ENCODE measurements around the gene ZNG1A. TPM values are rescaled to one million over a fixed set of nuclear protein-coding genes. Genes with fewer than 3 reads are reported as not detected.
"Not testable (repeated sequence)": the region's sequence is repeated elsewhere in the genome, so short reads cannot be mapped to it uniquely, and the experiment has no call there.

Gene ZNG1A
- total RNA-seq, 2 donors from 2014 or later, result 37.5 to 49.4 TPM

GRCh38 chr9:109540-109939 lies 69.3 kb downstream of the ZNG1A start:
- intact Hi-C loops (cut with DNase I); DNase-seq (ENCODE audit: low spot score); H3K4me1 ChIP-seq (replicated peaks); H3K9me3 ChIP-seq; H3K27ac ChIP-seq; H3K4me3 ChIP-seq; H3K36me3 ChIP-seq; H3K27me3 ChIP-seq (replicated peaks; ENCODE audit: insufficient read depth): not testable (repeated sequence)
- 17% methylated on average over 5 of the region's 8 CpGs for WGBS

GRCh38 chr9:108742-109495 lies 69.9 kb downstream of the ZNG1A start:
- H3K27me3 ChIP-seq (replicated peaks; ENCODE audit: insufficient read depth); H3K4me1 ChIP-seq (replicated peaks); intact Hi-C loops (cut with DNase I); H3K27ac ChIP-seq; DNase-seq (ENCODE audit: low spot score); H3K36me3 ChIP-seq; H3K4me3 ChIP-seq; H3K9me3 ChIP-seq: not testable (repeated sequence)
- WGBS, result 14% methylated on average over 22 of the region's 22 CpGs

- H3K4me3 ChIP-seq; H3K36me3 ChIP-seq; H3K27me3 ChIP-seq (replicated peaks; ENCODE audit: insufficient read depth); intact Hi-C loops (cut with DNase I); H3K27ac ChIP-seq; H3K9me3 ChIP-seq; DNase-seq (ENCODE audit: low spot score); H3K4me1 ChIP-seq (replicated peaks): not testable (repeated sequence)
- 86% methylated on average over 8 of the region's 8 CpGs for WGBS
Observed at GRCh38 chr9:105991-106390, 72.9 kb downstream of the ZNG1A start.

- H3K4me3 ChIP-seq; H3K27ac ChIP-seq; H3K36me3 ChIP-seq; DNase-seq (ENCODE audit: low spot score); H3K4me1 ChIP-seq (replicated peaks); H3K9me3 ChIP-seq; H3K27me3 ChIP-seq (replicated peaks; ENCODE audit: insufficient read depth); intact Hi-C loops (cut with DNase I): not testable (repeated sequence)
- 83% methylated on average over 9 of the region's 9 CpGs for WGBS
Observed at GRCh38 chr9:100430-100829, 78.4 kb downstream of the ZNG1A start.

GRCh38 chr9:99867-100266 lies 79.0 kb downstream of the ZNG1A start:
- H3K36me3 ChIP-seq; intact Hi-C loops (cut with DNase I); H3K9me3 ChIP-seq; H3K27ac ChIP-seq; H3K27me3 ChIP-seq (replicated peaks; ENCODE audit: insufficient read depth); H3K4me1 ChIP-seq (replicated peaks); DNase-seq (ENCODE audit: low spot score); H3K4me3 ChIP-seq: not testable (repeated sequence)
- 86% methylated on average over 6 of the region's 6 CpGs for WGBS

GRCh38 chr9:98775-99174 lies 80.1 kb downstream of the ZNG1A start:
- H3K27me3 ChIP-seq (replicated peaks; ENCODE audit: insufficient read depth); H3K36me3 ChIP-seq; H3K27ac ChIP-seq; H3K4me1 ChIP-seq (replicated peaks); H3K4me3 ChIP-seq; DNase-seq (ENCODE audit: low spot score); H3K9me3 ChIP-seq; intact Hi-C loops (cut with DNase I): not testable (repeated sequence)
- WGBS, result 79% methylated on average over 3 of the region's 3 CpGs

DNA sequence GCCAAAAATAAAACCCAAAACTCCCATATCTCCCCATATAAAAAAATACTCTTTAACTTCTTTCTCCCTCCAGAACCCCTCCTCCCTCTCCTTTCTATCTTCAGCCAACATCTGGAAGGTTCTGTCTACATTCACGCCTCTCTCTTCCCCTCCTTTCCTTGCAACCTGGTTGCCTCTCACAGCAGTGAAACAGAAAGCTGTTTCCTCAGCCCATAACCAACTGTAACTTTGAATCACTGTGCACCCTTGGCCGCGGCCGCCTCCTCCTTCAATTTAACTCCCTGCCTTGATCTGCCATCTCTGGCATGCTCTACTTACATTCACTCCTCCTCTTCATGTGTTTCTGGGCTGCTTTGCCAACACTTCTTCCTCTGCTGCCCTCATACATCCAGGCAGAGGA lies 83.9 kb downstream of the ZNG1A start:
- DNase-seq (ENCODE audit: low spot score); H3K27me3 ChIP-seq (replicated peaks; ENCODE audit: insufficient read depth); intact Hi-C loops (cut with DNase I); H3K4me3 ChIP-seq; H3K27ac ChIP-seq; H3K9me3 ChIP-seq; H3K4me1 ChIP-seq (replicated peaks); H3K36me3 ChIP-seq: not testable (repeated sequence)
- WGBS, result no CpG with 5 or more reads among the region's 4 CpGs

DNA sequence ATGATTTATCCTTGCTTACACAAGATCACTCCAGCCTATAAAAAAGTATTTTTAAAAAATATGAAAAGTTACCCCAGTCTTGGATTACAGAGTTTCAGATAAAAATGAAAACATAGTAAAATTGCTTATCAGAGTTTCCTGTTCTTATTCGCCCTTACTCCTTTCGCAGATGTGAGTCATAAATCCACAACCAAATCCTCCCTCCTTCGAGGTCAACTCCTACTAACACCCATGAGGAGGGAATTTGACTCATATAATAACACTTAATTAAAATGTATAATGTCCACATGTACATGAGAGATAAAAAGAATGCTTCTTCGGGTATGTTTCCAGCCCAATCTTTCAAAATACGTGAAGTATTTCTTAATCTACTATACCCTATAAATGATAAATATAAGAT lies 84.5 kb downstream of the ZNG1A start:
- H3K27ac ChIP-seq; H3K4me3 ChIP-seq; intact Hi-C loops (cut with DNase I); H3K4me1 ChIP-seq (replicated peaks); H3K36me3 ChIP-seq; H3K27me3 ChIP-seq (replicated peaks; ENCODE audit: insufficient read depth); DNase-seq (ENCODE audit: low spot score); H3K9me3 ChIP-seq: not testable (repeated sequence)
- WGBS, result 69% methylated on average over 5 of the region's 5 CpGs

DNA sequence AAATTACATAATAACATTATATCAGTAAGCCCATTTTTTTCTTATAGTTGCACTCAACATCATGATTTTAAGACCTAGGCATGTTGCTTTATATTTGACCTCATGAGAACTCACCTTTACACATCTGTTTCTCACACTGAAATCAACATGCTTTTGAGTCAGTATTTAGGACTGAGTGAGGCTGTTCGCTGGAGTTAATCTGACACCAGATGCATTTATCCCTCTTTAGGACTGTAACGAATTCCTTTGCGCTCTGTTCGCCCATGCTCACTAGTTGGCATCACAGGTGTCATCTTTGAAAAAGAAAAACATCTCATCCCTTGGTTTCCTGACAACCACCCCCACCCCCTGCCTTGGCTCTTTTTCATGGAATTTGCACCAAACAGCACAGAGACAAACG lies 84.9 kb downstream of the ZNG1A start:
- WGBS, result 61% methylated on average over 3 of the region's 5 CpGs
- H3K4me3 ChIP-seq; H3K27ac ChIP-seq; H3K27me3 ChIP-seq (replicated peaks; ENCODE audit: insufficient read depth); H3K4me1 ChIP-seq (replicated peaks); H3K36me3 ChIP-seq; H3K9me3 ChIP-seq; DNase-seq (ENCODE audit: low spot score); intact Hi-C loops (cut with DNase I): not testable (repeated sequence)

GRCh38 chr9:90851-91250 lies 88.0 kb downstream of the ZNG1A start:
- 70% methylated on average over 1 of the region's 1 CpG for WGBS
- H3K27ac ChIP-seq; H3K9me3 ChIP-seq; DNase-seq (ENCODE audit: low spot score); H3K4me3 ChIP-seq; H3K27me3 ChIP-seq (replicated peaks; ENCODE audit: insufficient read depth); intact Hi-C loops (cut with DNase I); H3K4me1 ChIP-seq (replicated peaks); H3K36me3 ChIP-seq: not testable (repeated sequence)

- intact Hi-C loops (cut with DNase I); H3K27me3 ChIP-seq (replicated peaks; ENCODE audit: insufficient read depth); H3K27ac ChIP-seq; H3K4me1 ChIP-seq (replicated peaks); H3K4me3 ChIP-seq; H3K9me3 ChIP-seq; H3K36me3 ChIP-seq; DNase-seq (ENCODE audit: low spot score): not testable (repeated sequence)
- 3% methylated on average over 4 of the region's 11 CpGs for WGBS
Observed at GRCh38 chr9:88396-89037, 90.3 kb downstream of the ZNG1A start.

- H3K36me3 ChIP-seq; H3K27ac ChIP-seq; H3K4me3 ChIP-seq; intact Hi-C loops (cut with DNase I); DNase-seq (ENCODE audit: low spot score); H3K4me1 ChIP-seq (replicated peaks); H3K27me3 ChIP-seq (replicated peaks; ENCODE audit: insufficient read depth); H3K9me3 ChIP-seq: not testable (repeated sequence)
- 36% methylated on average over 6 of the region's 6 CpGs for WGBS
Observed at GRCh38 chr9:87860-88259, 91.0 kb downstream of the ZNG1A start.

DNA sequence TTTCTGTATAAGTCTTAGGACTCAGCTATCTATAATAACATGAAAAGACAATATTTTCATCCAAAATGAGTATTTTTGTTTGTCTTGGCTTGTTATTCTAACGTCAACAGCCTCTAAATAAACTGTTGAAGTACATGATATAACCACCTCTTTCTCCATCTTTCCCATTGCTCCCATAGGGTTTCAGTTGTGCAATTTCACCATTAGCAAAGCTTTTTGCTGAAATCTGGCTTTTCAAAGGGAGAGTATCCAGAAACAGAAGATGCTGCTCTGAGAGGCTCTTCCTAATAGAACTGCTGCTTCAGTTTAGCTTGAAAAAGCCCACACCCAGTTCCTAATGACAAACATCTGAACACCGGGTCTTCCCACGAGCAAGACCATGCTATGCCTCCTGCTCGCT lies 91.8 kb downstream of the ZNG1A start:
- intact Hi-C loops (cut with DNase I); H3K27ac ChIP-seq; H3K27me3 ChIP-seq (replicated peaks; ENCODE audit: insufficient read depth); DNase-seq (ENCODE audit: low spot score); H3K9me3 ChIP-seq; H3K4me1 ChIP-seq (replicated peaks); H3K36me3 ChIP-seq; H3K4me3 ChIP-seq: not testable (repeated sequence)
- WGBS, result no CpG with 5 or more reads among the region's 4 CpGs
